ENCODE data around the gene IFNG. TPM values are rescaled to one million over a fixed set of nuclear protein-coding genes. Genes with fewer than 3 reads are reported as not detected.

Gene IFNG
- total RNA-seq, 1 experiment from 2014 or later, result not detected

- Histone ChIP-seq H3K27me3 (ENCODE audit: insufficient read depth, low read depth) (no peaks in the 10 kb centered on the region), H3F3A (ENCODE audit: insufficient read depth, low read depth) (no peaks in the 10 kb centered on the region), H4K20me1 (ENCODE audit: insufficient read depth) (no peaks in the 10 kb centered on the region), H3K9me3 (ENCODE audit: insufficient read depth, low read depth) (no peaks in the 10 kb centered on the region), H2AFZ (no peak overlapping the region), H3K27ac (no peak overlapping the region), H3K4me2 (no peak overlapping the region), H3K36me3 (ENCODE audit: low read depth) (no peaks in the 10 kb centered on the region), H3K4me1 (replicated peaks; ENCODE audit: insufficient read depth) (no peaks in the 10 kb centered on the region), H3K9me2 (ENCODE audit: insufficient read depth) (0 out of 2 replicates have a peak, but pooled peaks cover 4% of the 10 kb centered on the region), H3K79me2 (ENCODE audit: low read depth) (no peaks in the 10 kb centered on the region), H3K4me3 (no peak overlapping the region)
- ChIA-PET CTCF (no interaction called here), POLR2A (ENCODE audit: unreplicated experiment) (interaction anchor here (0.5 to 0.6 kb wide), 3 partner anchors 27 to 635 kb away, joined by 3 to 5 read pairs (median 4); no protein-coding TSS in a partner anchor)
- intact Hi-C loops (cut with micrococcal nuclease; ENCODE audit: unreplicated experiment), result no loop called here
- no TSS peak for BruUV-seq (replicated peaks)
- no peak for TF ChIP-seq EZH2 (IDR thresholded peaks at IDR 0.05; ENCODE audit: low read depth)
- no peak for TF ChIP-seq CTCF (conservative IDR thresholded peaks at IDR 0.05)
- DNase-seq, result no peak
Measured at GRCh38 chr12:68119250-68119649, 40.3 kb downstream of the IFNG start.

DNA sequence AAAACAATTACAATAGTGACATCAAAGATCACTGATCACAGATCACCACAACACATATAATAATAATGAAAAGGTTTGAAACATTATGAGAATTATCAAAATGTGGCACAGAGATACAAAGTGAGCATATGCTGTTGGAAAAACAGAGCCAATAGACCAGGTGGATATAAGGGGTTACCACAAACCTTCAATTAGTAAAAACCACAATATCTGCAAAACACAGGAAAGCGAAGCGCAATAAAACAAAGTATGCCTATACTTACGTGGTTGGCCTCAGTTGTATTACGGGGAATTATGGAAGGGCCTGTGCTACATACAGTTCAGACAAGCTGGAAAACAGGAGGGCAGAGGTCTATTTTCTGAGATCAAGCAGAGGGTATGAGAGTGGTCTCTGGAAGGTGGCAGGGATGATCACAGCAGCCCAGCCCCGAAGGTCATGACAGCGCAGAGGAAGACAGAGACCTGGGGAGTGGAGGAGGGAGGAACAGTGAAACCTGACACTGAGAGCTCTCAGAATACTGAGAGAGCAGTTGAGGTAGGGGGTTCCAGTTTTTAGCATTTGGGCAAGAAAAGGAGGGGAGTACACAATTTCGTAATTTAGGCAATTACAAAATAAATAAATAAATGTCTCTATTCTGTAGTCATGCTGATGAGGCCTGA is 41.3 kb downstream of the IFNG start:
- Histone ChIP-seq H3K27me3 (ENCODE audit: insufficient read depth, low read depth) (no peaks in the 10 kb centered on the region), H3K4me3 (no peak overlapping the region)
- BruUV-seq (replicated peaks), result no TSS peak

GRCh38 chr12:68117661-68118060 is 41.9 kb downstream of the IFNG start:
- Histone ChIP-seq H3K9me3 (ENCODE audit: insufficient read depth, low read depth) (no peaks in the 10 kb centered on the region), H3K4me3 (no peak overlapping the region), H2AFZ (no peak overlapping the region), H3K9me2 (ENCODE audit: insufficient read depth) (0 out of 2 replicates have a peak, but pooled peaks cover 4% of the 10 kb centered on the region), H3F3A (ENCODE audit: insufficient read depth, low read depth) (no peaks in the 10 kb centered on the region), H3K4me2 (no peak overlapping the region), H4K20me1 (ENCODE audit: insufficient read depth) (no peaks in the 10 kb centered on the region), H3K4me1 (replicated peaks; ENCODE audit: insufficient read depth) (no peaks in the 10 kb centered on the region), H3K27me3 (ENCODE audit: insufficient read depth, low read depth) (no peaks in the 10 kb centered on the region), H3K27ac (no peak overlapping the region), H3K79me2 (ENCODE audit: low read depth) (no peaks in the 10 kb centered on the region), H3K36me3 (ENCODE audit: low read depth) (no peaks in the 10 kb centered on the region)
- CTCF ChIA-PET, result no interaction called here
- no peak for TF ChIP-seq CTCF (conservative IDR thresholded peaks at IDR 0.05)
- no peak for TF ChIP-seq EZH2 (IDR thresholded peaks at IDR 0.05; ENCODE audit: low read depth)
- intact Hi-C loops (cut with micrococcal nuclease; ENCODE audit: unreplicated experiment), result no loop called here
- no peak for DNase-seq
- POLR2A ChIA-PET (ENCODE audit: unreplicated experiment), result no interaction called here
- BruUV-seq (replicated peaks), result no TSS peak

More for the DNA sequence above, 41.3 kb downstream of the IFNG start:
- Histone ChIP-seq H3K79me2 (ENCODE audit: low read depth) (no peaks in the 10 kb centered on the region), H2AFZ (no peak overlapping the region), H4K20me1 (ENCODE audit: insufficient read depth) (no peaks in the 10 kb centered on the region), H3K4me2 (no peak overlapping the region), H3K27ac (no peak overlapping the region), H3K9me3 (ENCODE audit: insufficient read depth, low read depth) (no peaks in the 10 kb centered on the region), H3K4me1 (replicated peaks; ENCODE audit: insufficient read depth) (no peaks in the 10 kb centered on the region), H3K9me2 (ENCODE audit: insufficient read depth) (0 out of 2 replicates have a peak, but pooled peaks cover 4% of the 10 kb centered on the region), H3K36me3 (ENCODE audit: low read depth) (no peaks in the 10 kb centered on the region), H3F3A (ENCODE audit: insufficient read depth, low read depth) (no peaks in the 10 kb centered on the region)
- CTCF ChIA-PET, result no interaction called here
- no peak for TF ChIP-seq CTCF (conservative IDR thresholded peaks at IDR 0.05)
- TF ChIP-seq EZH2 (IDR thresholded peaks at IDR 0.05; ENCODE audit: low read depth), result no peak
- intact Hi-C loops (cut with micrococcal nuclease; ENCODE audit: unreplicated experiment), result no loop called here
- DNase-seq, result no peak
- POLR2A ChIA-PET (ENCODE audit: unreplicated experiment), result no interaction called here
